Measurements from ENCODE around the gene HIVEP3.

- TF ChIP-seq TAF1 (IDR thresholded peaks at IDR 0.05; ENCODE audit: low read depth, low read length) (no peak), PAX5 (IDR thresholded peaks at IDR 0.05; ENCODE audit: insufficient read depth, low read length, severe bottlenecking) (no peak), POLR2A (IDR thresholded peaks at IDR 0.05; ENCODE audit: low read depth, low read length) (no peak), POLR2AphosphoS5 (IDR thresholded peaks at IDR 0.05; ENCODE audit: low read depth, low read length) (no peak), SPI1 (IDR thresholded peaks at IDR 0.05; ENCODE audit: low read depth, low read length) (no peak), POU2F2 (IDR thresholded peaks at IDR 0.05; ENCODE audit: low read depth, low read length) (no peak)
These were observed 20.5 kb downstream of the HIVEP3 start for GRCh38 chr1:41898191-41898713.

Measured in GM12891 (cell line).